ENCODE data around the gene CHAC1. TPM values are rescaled to one million over a fixed set of nuclear protein-coding genes. Genes with fewer than 3 reads are reported as not detected.
"Not testable (repeated sequence)": the region's sequence is repeated elsewhere in the genome, so short reads cannot be mapped to it uniquely, and the experiment has no call there.

The CHAC1 gene
- total RNA-seq, 1 donor from 2014 or later: 6.7 TPM

GRCh38 chr15:40955141-40955903, 2.1 kb downstream of the CHAC1 start:
- intact Hi-C loops (cut with micrococcal nuclease): no loop called here

DNA sequence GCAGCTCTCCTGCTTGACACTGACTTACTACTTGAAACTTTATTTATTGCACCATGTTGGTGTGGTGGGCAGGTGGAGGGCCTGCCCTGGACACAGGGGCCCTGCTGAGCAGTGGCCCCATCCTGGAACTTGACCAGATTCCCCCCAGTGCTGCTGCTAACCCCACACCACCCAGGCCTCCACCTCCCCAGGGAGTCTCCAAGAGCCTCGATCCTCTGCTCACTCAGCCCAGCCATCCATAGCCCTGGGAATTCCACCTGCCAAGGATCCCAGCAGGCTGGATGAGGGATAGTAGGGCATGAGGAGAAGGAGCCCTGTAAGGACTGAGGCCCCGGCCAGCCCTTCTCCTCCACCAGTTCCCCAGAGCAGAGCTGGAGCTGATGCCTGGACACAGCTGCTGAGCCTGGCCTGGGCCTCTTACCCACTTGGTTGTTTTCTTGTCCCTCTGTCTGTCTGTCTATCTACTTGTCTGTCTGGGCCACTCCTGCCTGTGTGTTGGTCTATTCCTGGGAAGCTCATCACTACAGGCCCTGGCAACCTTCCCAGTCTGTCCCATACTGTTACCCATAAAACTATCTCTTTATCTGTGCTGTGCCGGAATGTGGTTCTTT, 2.8 kb downstream of the CHAC1 start:
- intact Hi-C loops (cut with micrococcal nuclease): no loop called here

GRCh38 chr15:40956541-40956982, 3.3 kb downstream of the CHAC1 start:
- intact Hi-C loops (cut with micrococcal nuclease): no loop called here

- intact Hi-C loops (cut with micrococcal nuclease): no loop called here
These were observed 3.8 kb downstream of the CHAC1 start for GRCh38 chr15:40957041-40957555.

GRCh38 chr15:40957581-40958051, 4.3 kb downstream of the CHAC1 start:
- intact Hi-C loops (cut with micrococcal nuclease): no loop called here

DNA sequence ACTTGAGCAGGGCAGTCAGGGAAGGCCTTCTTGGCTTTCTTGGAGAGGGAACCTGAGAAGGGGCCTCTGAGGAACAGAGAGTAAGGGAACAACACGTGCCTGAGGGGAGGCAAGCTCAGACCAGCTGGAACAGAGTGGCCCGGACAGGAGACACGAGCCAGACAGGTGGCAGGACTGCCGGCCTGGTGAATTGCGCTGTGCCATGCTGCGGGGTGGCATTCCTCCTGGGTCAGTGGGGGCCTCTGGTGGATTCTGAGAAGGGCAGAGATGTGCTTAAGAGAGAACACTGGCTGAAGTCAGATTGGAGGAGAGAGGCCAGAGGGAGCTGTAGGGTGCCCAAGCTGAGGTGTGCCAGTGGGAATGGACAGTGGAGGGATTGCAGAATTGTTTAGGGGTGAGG, 4.9 kb downstream of the CHAC1 start:
- intact Hi-C loops (cut with micrococcal nuclease): no loop called here

GRCh38 chr15:40958723-40959122, 5.5 kb downstream of the CHAC1 start:
- intact Hi-C loops (cut with micrococcal nuclease): no loop called here

DNA sequence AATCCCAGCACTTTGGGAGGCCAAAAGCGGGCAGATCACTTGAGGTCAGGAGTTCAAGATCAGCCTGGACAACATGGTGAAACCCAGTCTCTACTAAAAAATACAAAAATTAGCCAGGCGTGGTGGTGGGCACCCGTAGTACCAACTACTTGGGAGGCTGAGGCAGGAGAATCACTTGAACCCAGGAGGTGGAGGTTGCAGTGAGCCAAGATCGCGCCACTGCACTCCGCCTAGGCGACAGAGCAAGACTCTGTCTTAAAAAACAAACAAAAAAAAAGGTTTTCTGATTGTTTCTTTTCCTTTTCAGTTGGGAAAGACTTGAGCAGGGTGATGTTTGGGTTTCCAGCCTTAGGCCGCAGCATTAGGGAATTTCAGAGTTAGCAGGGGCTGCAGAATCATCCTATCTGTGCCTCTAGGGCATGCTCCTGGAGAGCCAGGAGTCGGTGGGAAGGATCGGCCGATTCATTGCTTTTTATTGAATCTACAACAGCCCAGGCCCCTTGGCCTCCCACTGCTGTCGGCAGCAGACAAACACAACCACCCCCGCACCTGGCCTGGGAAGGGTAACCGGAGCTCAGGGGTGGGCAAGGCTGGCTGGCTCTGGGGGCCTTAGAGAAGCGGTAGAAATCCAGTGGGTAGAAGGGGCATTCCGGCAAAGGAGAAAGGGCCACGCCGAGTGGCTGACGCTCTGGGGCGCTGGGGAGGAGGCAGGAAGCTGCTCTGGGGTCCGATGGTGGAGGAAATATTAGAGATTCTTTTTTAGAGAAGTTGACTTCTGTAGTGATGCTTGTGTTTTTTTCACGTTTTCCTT, 6.3 kb downstream of the CHAC1 start:
- intact Hi-C loops (cut with micrococcal nuclease): no loop called here

DNA sequence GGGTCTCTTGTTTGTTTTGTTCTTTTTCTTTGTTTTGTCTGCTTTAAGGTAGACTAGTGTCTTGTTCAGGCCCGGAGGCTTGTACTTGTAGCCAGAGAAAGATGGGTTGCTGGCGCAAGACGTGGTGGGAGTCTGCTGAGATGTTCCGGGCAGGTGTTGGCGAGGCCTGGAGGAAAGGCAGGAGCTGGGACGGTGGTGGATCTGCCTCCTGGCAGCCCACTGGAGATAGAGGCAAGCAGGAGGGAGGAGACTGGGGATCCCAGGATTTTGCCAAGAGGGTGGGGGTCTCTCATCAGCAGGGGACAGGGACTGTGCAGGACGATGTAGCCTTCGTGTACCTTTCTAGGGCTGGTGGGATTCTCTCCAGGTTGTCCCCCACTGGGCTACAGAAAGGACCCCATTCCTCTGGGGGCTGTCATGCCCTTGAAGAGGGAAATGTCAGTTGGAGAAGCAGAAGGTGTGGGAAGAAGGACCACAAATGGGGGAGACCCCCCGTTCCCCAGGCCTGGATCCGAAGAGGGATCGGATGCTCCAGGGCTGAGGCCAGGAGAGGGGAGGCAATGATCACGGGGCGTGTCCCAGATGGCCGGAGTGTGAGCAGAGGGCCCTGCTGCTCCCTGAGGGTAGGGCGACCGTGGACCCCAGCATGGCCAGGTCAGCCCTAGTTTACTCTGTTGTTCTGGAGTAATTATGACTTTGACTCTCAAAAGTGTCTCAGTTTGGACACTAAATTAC, 7.0 kb downstream of the CHAC1 start:
- intact Hi-C loops (cut with micrococcal nuclease): no loop called here

- intact Hi-C loops (cut with micrococcal nuclease): no loop called here
These were observed 7.7 kb downstream of the CHAC1 start for GRCh38 chr15:40960925-40961324.

GRCh38 chr15:40961740-40962139, 8.5 kb downstream of the CHAC1 start:
- intact Hi-C loops (cut with micrococcal nuclease): not testable (repeated sequence)

- intact Hi-C loops (cut with micrococcal nuclease): not testable (repeated sequence)
These were observed 9.0 kb downstream of the CHAC1 start for GRCh38 chr15:40962317-40962716.

GRCh38 chr15:40963201-40963600, 9.9 kb downstream of the CHAC1 start:
- intact Hi-C loops (cut with micrococcal nuclease): no loop called here

GRCh38 chr15:40964006-40964405, 10.7 kb downstream of the CHAC1 start:
- intact Hi-C loops (cut with micrococcal nuclease): no loop called here

GRCh38 chr15:40964634-40965033, 11.4 kb downstream of the CHAC1 start:
- intact Hi-C loops (cut with micrococcal nuclease): no loop called here

DNA sequence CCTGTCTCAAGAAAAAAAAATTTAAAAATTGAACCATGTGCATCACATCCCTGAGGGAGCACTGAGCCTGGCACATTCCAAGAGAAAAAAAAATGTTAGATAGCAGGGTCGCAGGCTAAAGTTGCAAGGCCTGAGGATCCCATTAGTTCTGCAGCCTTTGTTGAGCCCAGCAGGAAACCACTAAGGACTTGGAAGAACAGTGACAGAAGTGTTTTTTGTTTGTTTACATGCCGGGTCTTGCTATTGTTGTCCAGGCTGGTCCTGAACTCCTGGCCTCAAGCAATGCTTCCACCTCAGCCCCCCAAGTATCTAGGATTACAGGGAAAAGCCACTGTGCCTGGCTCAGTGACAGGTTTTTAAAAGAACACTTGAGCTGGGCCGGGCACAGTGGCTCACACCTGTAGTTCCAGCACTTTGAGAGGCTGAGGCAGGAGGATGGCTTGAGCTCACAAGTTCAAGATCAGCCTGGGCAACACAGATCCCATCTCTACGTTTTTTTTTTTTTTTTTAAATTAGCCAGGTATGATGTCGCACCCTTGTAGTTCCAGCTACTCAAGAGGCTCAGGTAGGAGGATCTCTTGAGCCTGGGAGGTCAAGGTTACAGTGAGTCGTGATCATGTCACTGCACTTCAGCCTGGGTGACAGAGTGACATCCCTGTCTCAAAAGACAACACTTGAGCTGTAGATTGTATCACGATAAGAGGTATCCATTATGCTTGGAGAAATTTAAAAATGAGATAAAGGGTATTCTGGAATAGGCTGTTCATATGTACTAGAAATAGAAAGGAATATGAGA, 15.2 kb downstream of the CHAC1 start:
- intact Hi-C loops (cut with micrococcal nuclease): no loop called here

DNA sequence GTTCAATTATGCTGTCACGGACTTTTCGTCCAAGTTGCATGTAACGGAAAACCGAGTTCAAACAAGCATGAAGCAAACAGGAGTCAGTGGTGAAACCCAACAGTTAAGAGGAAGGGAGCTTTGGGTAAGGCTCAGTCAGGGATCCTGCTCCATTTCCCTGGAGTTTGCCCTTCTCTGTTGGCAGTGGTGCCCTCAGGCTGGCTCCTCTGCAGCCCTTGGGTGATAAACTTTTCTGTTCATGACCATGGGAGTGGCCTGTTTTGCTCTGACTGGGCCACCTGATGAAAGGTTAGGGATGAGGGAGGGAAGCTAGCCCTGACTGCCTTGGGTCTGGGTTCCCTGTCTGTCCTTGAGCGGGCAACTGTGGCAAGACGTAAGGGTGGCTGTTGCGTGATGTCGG, 16.1 kb downstream of the CHAC1 start:
- intact Hi-C loops (cut with micrococcal nuclease): no loop called here

DNA sequence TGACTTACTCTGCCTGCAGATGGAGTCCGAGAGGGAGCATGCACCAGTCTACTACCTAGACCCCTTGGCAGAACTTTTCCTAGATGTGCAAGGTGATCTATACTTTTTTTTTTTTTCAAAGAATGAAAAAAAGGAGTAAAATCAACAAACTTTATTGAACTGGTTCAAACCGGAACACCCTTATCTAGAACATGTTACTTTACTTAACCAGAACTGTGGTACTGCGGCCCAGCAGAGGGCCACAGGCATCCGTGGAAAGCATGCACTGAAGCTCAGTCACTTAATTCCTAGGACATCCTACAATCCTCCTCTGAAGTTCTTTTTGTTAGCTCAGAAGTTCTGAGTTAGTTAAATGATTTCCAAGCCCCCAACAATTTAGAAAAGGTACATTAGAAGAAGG, 21.6 kb downstream of the CHAC1 start:
- intact Hi-C loops (cut with micrococcal nuclease): no loop called here

- intact Hi-C loops (cut with micrococcal nuclease): no loop called here
These were observed 23.5 kb downstream of the CHAC1 start for GRCh38 chr15:40976819-40977218.

- intact Hi-C loops (cut with micrococcal nuclease): no loop called here
These were observed 24.9 kb downstream of the CHAC1 start for GRCh38 chr15:40978141-40978540.
